Limb (tissue), 2 donors: Measurements from ENCODE around the gene LRRN1.
"Not testable (repeated sequence)": the region's sequence is repeated elsewhere in the genome, so short reads cannot be mapped to it uniquely, and the experiment has no call there.

Experiments
- DNase-seq, 2 donors: peaks; one replicate each; pipeline ENCODE4 v3.0.0-alpha.2; 2016; ENCODE audit errors: extremely low spot score in 2 of 2

The LRRN1 gene

DNA sequence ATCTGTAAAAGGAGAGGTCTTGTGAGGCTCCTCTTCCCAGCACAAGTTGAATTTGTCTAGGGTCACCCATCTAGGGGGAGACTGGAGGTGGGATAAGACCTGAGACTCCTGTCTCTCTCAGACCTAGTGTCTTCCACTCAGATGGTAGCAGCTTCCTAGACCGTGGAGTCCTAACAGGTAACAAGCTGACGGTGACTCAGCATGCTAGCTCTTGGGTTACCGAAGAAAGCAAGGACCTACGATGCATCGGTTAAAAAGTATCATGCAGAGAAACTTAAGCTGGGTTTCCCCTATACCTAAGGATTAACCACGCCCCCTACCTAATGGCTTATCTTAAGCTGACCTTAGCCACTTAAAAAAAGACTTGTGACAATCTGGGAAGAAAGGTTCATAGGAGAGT lies 7.6 kb downstream of the LRRN1 start:
- DNase-seq, result no peak

DNA sequence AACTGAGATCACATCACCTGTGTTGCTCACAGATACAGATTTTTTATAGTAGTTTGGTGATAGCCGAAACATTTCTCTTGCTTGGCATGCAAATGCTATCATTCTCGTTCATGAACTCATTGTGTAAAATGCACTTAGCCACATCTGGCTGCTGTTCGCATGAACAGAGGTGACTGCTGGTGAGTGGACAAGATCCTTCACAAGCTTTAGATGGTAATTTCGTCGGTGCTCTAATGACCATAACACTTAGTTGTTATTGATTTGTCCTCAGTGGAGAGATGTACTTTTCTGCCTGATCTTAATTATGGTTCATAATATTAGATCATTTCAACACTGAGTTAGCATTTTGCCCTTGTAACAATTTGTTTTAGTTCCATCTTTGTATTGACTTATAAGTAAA lies 13.8 kb downstream of the LRRN1 start:
- DNase-seq, result no peak

DNA sequence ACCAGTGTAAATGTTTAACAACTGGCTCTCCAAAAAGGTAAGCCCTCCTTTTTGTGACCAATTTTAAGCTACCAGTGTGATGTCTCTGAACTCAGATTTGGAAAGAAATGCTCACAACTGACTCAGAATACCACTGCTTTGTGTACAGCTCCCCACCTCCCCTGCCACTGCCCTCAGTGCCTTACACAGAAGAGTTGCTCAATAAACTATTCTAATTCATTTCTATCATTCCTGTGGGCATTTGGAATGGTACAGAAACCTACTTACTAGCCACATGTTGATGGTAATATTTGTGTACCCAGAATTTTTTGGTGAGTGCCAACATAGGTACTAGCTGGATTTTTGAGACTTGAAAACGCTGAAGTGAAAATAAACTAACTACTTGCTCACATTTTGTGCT lies 16.0 kb downstream of the LRRN1 start:
- DNase-seq, result no peak

DNA sequence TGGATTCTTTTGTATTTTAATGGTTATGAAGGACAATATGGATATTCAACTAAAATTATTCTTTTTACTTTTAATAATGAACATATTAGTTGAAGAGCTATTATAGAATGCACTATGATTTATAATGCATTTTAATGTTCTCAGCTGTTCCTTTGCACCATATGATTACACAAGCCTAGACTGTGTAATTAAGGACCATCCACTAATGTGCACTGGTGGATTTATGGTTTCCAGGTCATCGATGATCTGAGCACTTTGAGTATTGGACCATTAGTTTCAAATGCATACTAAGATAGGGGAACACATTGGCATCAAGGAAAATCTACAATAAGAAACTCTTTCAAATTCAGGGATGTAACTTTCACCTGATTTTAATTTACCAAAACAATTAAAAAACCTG lies 16.8 kb downstream of the LRRN1 start:
- no peak for DNase-seq

DNA sequence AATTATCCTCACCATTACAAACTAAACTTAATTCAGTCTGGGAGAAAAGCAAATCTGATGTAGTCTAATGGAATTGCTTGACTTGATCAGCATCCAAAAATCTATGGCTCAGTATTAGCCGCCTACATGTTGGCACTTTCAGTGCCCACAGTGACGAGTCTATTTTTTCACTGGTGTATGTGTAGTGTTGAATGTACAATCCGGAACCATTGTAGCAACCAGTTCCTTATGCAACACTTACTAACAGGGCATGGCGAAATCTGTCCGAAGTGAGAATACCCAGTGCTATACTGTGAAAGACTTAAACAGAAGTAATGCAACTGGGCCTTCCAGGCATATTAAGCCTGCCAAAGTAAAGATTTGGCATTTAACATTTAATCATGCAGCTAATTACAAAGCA lies 18.6 kb downstream of the LRRN1 start:
- no peak for DNase-seq

DNA sequence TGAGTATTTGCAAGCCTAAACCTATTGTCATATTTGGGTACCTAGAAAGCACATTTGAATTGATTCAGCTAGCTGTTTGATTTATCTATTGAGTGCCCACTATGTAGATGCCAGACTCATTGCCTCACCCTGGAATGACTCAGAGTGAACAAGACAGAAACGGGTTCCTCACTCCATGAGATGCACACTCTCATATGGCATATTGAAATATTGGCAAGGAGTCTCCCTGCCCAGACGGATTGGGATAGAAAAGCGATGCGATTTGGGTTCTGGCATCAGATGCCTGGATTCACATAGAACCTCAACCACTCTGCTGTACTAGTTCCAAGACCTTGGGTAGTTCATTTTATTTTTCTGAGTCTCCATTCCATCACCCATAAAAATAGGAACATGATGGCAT lies 22.5 kb downstream of the LRRN1 start:
- no peak for DNase-seq

DNA sequence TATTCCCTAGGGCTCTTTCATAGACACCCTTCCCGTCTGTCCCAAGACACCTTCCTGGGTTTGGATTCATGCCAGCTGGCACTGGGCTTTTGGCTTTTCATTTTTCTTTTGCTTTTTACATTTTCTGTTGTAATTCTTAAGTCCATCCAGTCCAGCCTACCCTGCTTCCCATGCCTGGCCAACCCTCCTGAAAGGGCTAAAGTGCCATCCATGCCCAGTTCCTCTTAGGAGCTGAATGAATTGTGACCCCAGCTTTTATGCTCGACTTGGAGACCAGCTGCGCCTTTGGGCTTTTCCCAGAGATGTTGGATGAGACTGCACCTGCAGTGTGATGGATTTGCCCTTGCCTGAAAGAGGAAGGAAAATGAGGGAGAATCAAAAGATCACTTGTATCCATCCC lies 25.8 kb downstream of the LRRN1 start:
- peak in 1 of 2 donors; percentile 30 for DNase-seq

DNA sequence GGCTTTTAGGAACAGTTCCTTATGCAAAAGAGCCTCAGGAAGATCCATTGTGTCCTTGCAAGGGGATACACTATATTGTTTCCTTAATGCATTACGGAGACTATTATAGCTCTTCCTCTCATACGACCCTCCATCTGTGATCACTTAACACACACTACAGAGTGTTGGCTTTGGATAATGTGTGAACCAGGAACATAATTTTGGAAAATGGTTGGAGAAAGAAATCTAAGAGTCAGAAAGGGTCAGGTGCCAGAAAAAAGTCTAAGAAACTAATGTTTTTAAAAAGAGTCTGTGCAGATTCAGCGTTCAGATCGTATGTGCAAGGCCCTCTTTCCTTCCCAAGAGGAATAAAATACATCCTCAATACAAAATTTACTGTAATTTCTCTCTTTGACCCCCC lies 27.3 kb downstream of the LRRN1 start:
- DNase-seq, result no peak

DNA sequence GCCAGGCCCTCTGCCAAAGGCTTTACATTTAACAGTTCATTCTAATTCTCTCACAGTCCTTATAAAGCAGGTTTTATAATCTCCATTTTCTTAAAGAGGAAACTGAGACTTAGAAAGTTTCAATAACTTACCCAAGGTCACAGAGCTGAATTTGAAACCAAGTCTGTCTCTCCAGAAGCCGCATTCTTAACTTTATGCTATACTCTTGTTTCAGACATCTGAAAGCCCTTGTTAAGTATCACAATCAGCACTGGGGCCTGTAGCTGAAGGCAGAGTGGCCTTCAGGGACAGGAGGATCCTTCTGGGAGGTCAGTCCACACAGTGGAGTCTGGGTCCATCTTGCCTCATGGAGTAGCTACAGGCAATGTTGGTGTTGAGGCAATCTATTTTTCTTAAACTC lies 27.9 kb downstream of the LRRN1 start:
- no peak for DNase-seq

DNA sequence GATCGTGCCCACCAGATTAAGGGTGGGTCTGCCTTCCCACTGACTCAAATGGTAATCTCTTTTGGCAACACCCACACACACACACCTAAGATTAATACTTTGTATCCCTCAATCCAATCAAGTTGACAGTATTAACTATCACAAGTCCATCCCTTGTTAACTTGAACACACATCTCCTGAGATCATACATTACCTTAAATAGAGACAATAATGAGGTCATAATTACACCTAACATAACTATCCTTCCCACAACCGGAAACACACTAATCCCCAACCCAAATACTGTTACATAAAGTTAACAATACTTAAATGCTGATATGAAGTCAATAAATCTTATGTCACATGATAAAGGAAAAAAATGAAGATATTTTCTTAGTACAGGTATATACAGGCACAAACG lies 29.2 kb downstream of the LRRN1 start:
- not testable (repeated sequence) for DNase-seq

DNA sequence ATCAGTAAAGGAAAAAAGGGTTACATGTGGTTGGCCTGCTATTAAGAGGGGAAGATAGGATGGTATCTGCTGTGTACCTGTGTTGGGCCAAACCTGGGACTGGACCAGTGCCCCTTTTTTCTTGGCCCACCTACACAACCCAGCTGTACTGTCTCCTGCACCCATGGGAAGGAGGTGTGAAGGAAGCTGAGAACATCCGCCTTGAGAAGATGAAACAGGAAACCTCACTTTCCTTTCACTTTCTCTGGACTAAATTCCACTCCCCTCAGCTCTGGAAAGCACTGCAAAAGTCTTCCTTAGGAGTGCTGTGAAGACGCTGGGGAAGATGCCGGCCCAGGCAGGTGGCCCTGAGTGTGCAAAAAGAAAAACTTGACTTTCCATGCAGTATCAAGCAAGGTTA lies 37.6 kb downstream of the LRRN1 start:
- no peak for DNase-seq

DNA sequence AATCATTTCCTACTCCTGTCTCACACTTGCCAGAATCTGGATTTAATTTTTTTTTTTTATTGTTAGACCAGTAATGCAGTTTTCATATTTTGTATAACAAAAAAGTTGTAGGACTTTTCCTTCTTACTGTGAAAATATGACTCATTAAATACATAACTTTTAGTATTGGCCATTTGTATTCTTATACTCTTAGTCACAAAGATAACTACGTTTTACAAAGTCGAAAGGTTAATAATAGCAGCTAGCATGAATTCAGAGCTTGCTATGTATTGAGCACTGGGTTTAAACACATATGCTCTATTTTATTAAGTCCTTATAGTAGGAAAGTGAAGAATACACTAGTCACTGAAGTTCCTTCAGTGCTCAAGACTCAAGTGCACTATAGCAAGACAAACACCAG lies 43.1 kb downstream of the LRRN1 start:
- no peak for DNase-seq

DNA sequence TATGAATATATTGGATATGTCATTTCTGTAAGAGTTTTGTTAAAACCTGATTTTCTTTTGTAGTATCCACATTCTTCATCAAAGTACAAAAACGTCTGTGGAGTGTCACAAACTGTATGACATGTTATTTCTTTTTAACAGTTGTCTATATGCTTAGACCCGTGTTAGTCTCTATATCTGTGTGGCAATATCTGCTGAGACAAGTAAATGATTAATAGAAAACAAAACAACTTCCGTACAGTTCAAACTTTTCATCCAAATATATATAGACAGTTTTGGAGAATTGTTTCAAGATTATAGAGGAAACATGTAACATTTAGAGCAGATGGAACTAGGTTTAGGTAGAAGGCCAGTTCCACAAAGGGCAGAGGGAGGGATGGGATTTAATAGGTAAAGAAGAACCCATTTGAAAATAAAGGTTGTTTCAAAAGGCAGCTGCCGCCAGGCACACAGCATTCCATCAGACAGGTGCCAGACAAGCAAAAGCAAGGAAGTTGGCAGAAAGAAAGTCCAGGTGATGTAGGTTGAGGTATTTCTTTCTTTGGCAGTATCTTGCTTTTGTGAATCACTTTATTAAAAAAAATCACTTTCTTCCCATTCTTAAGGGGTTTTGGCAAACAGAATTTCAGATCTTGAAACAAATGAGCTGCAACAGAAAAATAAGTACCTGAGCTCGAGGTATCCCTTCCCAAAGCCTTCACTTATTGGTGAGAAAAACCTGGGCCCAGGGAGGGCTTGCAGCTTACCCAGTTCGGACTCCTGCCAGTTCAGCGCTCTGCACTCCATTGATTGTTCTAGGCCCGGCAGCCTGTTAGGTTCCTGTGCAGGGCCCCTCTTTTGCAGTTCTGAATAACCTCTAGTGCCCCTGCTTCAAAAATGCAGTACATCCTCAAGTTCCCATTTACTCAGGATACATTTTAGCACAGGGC lies 49.0 kb downstream of the LRRN1 start:
- DNase-seq, result no peak

DNA sequence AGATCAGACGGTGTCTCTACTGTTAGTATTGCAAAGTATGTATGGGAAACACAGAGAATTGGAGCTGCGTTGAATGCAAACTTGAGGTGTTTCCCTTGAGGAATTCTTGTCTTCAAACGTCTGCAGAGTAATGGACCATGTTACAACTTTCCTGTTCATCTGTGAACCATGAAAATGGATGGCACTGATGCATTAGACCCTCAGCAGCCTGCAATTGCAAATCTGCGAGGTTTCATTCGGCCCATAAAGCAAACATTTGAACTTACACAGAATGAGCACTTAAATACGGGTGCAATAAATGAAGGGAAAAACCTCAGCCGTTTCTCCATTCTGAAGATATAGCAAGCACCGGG lies 49.7 kb downstream of the LRRN1 start:
- no peak for DNase-seq

DNA sequence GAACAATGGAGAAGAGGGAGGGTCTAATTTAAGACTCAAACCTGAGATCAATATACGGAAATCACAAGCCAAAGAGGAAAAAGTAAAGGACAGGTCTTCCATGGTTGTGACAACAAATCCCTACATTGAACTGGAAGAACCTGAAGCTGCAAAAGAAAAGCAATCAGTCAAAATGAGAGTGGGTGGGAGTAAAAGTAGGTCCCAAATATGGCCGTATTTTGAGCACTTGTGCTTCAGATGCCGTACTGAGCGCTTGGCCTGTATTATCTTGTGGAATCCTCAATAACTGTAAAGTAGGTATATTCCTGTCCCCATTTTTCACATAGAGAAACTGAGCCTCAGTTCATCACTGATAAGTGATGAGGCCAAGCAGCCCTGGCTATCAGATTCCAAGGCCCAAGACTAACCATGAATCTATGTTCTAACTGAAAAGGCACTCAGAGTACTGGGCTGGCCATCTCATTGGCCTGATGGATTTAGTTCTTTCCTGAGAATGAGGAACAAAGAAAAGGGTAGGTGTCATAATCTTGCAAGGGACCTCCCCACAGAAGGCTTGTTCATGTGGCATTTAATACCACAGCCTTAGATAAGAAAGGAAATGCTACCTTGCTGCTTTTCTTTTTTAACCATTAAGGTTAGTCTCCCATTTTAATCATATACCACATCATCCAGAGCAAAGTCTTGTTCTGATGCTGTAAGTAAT lies 52.5 kb downstream of the LRRN1 start:
- no peak for DNase-seq

DNA sequence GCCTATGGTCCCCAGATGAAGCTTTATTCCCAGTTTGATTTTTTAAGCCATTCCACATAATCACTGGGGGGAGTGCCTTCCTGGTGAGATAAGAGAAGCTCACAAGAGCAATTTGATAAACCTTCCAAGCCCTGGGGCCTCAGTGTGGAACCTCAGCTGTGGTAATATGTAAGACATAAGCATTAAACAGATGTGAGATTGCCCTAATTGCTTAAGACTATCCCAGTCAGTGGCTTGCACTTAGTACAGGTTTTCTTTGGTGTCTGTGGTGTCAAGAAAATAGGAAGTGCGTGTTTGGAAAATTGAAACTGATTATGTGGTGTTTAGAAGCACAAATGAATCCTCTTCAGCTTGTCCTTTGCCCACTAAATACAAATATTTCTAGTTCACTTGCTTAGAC lies 54.3 kb downstream of the LRRN1 start:
- DNase-seq, result no peak

DNA sequence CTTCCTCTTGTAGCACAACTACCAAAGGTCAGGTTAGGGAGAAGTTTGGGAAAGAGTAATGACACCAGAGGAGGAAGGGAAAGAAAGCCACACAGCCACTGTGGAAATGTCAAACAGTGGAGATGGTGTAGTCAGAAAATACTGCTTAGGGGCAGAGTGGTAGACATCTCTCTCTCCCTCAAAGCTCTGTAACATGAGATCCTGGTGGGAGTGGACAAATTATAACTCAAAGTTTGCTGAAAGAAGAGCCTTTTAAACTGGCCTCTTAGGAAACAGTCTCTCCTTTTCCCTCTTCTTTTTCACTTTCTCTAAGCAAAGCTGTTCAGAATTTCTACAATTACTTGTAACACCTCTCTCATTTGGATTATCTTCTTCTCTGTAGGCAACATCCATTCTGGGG lies 55.8 kb downstream of the LRRN1 start:
- no peak for DNase-seq

DNA sequence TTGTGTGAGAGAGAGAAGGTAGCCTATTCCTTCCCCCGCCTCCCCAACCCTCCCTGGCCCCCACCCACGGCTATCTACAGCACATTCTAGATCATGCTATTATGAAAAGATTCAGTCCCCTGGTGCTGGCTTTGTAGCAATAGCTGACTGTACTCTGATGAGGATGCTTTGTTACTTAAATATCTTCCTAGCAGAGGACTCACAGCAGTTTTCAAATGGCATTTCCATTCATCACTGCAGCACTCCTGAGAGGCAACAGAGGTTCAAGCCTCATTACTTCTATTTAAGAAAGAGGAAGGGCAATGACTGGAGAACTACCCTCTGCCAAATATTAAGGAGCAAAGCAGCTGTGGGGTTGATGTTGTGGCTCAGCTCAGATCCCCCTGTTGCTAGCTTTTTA lies 61.0 kb downstream of the LRRN1 start:
- DNase-seq, result no peak

DNA sequence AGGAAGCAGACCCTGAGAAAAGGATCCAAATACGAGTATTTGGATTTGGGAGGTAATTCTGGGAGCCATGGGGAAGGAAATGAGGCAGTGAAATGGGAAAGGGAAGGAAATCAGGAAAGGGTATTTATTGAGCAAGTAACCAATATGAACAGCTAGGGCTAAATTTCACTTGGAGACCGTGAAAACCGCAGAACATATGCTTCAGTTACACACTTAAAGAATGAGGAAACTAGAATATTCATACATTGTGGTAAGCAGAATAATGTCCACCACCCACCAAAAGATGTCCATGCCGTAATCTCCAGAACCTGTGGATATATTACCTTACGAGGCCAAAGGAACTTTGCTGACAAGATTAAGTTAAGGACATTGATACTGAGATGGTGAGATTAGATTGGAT lies 63.3 kb downstream of the LRRN1 start:
- DNase-seq, result no peak

DNA sequence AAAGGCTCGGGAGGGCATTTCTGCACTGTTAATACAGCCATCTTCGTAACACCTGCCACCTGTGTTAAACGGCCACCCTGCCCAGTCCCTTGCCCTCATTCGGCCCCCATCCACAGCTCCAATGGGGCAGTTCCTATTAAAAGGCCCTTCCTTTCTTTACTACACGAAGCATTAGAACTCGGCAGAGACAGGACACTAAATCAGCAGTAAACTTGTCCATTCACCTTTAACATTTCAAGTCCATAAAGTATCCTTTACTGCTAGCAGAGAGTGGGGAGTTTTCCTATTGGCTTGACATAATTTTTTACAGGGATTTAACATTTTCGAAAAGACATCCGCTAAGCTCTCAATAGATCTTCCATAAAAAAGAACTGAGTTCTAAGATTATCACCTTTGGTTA lies 76.3 kb downstream of the LRRN1 start:
- no peak for DNase-seq

DNA sequence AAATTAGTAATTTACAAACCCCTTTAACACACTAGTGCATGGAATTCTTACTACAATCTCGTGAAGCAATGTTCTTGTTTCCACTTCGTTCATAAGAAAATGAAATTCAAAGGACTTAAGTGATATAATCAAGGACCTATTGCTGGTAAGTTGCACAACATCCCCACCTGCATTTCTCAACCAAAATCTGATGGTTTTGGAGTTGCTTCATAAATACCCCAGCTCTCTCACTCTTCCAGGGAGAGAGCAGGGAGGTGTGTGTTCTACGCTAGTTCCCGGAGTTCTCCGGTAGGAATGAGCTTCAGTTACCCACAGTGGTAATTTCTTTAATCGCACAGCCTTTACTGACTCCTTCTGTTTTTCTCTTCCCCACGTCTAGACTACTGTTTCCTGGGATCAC lies 81.8 kb downstream of the LRRN1 start:
- no peak for DNase-seq

DNA sequence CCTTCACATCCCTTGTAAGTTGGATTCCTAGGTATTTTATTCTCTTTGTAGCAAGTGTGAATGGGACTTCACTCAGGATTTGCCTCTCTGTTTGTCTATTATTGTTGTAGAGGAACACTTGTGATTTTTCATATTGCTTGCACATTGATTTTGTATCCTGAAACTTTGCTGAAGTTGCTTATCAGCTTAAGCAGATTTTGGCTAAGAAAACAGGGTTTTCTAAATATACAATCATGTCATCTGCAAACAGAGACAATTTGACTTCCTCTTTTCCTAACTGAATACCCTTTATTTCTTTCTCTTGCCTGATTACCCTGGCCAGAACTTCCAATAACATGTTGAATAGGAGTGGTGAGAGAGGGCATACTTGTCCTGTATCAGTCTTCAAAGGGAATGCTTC lies 88.1 kb downstream of the LRRN1 start:
- not testable (repeated sequence) for DNase-seq

DNA sequence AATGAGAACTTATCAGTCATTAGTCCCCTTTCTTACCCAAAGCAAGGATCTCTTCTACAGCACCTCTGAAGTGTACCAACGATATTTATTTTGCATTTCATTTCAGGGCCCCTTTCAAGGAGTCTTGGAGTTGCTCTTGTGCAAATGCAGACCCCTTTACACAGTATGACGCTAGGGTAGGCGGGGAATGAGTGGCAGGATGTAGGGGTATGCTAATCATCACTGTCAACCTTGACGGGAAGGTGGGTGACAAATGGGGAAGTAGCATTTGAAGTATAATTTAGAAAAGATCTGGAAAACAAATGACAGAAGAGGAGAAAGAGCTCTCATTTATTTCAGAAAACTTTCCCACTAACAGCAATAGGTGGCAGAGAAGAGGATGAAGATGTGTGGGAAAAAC lies 94.4 kb downstream of the LRRN1 start:
- DNase-seq, result no peak
